ENCODE measurements around the gene TRPT1. TPM values are rescaled to one million over a fixed set of nuclear protein-coding genes. Genes with fewer than 3 reads are reported as not detected.

TRPT1 gene
- total and polyA plus RNA-seq, 9 of the 15 experiments (the other 6 are each of a cell fraction or from before 2014, with no cell fraction given) = 4.6 to 41.7 (median 23.1) TPM

DNA sequence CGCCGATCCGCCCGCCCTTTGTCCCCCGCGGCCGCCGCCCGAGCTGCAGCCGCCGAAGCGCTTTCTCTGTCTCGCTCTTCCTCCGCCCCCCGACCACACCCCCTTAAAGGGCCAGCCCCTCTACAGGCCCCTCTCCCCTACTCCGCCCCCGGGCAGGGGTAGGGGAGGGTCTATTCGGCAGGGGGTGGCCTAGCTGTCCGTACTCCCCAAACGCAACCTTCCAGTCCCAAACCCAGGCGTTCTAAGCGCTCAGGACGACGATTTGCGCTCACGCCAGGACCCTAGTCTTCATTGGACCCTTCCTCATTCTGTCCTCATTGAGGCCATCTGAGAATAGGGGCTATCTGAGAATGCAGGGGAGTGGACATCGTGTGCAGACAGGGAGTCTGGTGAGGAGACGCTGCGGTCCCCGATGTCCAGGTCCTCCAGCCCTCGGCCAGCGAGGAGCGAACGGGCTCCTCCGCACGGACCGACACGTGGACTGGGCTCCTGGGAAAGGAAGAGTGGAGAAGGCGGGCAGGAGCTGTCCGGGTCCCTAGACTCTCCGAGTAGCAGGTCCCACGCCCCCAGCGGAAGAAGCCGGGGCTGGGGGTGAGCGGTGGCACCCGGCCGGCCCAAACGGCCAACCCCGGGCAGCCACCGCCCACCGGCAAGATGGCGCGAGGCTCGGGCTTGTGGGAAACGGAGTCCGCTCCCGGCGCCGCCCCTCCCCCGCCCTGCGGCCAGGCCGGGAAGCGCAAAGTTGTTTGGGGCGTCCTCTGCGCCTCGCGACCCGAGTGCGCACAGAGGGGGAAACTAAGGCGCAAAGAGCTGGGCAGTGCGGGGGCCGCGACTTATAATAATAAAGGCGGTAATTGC is 21.1 kb upstream of the TRPT1 start, which contains the start of gene PPP1R14B:
Gene PPP1R14B, minus strand, starts transcription at position 73 of the 858 bp plus-strand sequence. CDS start 270 bp downstream, outside the sequence.
- H3K9ac ChIP-seq (ENCODE audit: insufficient read depth in 1 of 2, low read depth in 2 of 2, low read length in 2 of 2) = peak within 1 kb of the TSS; percentile 95 to 98
- H2AFZ ChIP-seq (ENCODE audit: low read depth, low read length) = peak within 1 kb of the TSS; percentile 71
- POLR2A ChIA-PET = interaction anchor here (0.6 to 7.8 kb wide), 13 partner anchors 9 to 61 kb away, joined by 3 to 58 read pairs (median 4); partner anchors contain the start of genes FERMT3 and STIP1
- CTCF ChIA-PET (ENCODE audit: low intra/inter-chr PET ratio) = no interaction called here
- no peaks in the 10 kb centered on the region for H3K27me3 ChIP-seq (ENCODE audit: control insufficient read depth in 2 of 2, insufficient read depth in 2 of 2, low read length in 2 of 2)
- ATAC-seq = peak; percentile 78
- FAIRE-seq = peak; percentile 61
- no peaks in the 10 kb centered on the region for H3K9me3 ChIP-seq (replicated peaks; ENCODE audit: control insufficient read depth, insufficient read depth, low read depth, low read length)
- H3K9me1 ChIP-seq (ENCODE audit: control insufficient read depth, insufficient read depth, low read length) = no peaks in the 10 kb centered on the region
- 1% methylated on average over 62 of the region's 74 CpGs for WGBS (ENCODE audit: insufficient coverage, low coverage, missing lambda C conversion rate)
- in situ Hi-C loops (cut with MboI) = no loop called here
- peaks cover 42 to 92% of the 10 kb centered on the region in 2 experiments for H3K4me1 ChIP-seq (replicated peaks in 1 of 2; ENCODE audit: control insufficient read depth in 2 of 2, insufficient read depth in 2 of 2, low read length in 2 of 2)
- 0 out of 2 replicates have a peak, but pooled peaks cover 2% of the 10 kb centered on the region for H4K20me1 ChIP-seq (replicated peaks; ENCODE audit: control insufficient read depth, insufficient read depth, low read length)
- H3K4me2 ChIP-seq (ENCODE audit: insufficient read depth, low read length) = peak within 1 kb of the TSS; percentile 99
- peak within 1 kb of the TSS; percentile 98 for H3K4me3 ChIP-seq
- H3K79me2 ChIP-seq (ENCODE audit: control insufficient read depth, insufficient read depth, low read length) = peaks cover 50% of the 10 kb centered on the region
- intact Hi-C loops (cut with micrococcal nuclease) = loop anchor here (2.0 to 10.0 kb wide), 3 partner anchors 22 to 58 kb away; partner anchors contain the start of genes CATSPERZ, ESRRA and FERMT3
- peak; percentile 72 to 93 (median 84) for DNase-seq (ENCODE audit: extremely low read depth in 1 of 4, low spot score in 3 of 4)
- peaks cover 37% of the 10 kb centered on the region for H3K36me3 ChIP-seq (ENCODE audit: control insufficient read depth, insufficient read depth, low read length)
- no TSS peak for BruUV-seq (replicated peaks)
- H3K27ac ChIP-seq (ENCODE audit: extremely low read depth, low read depth, low read length) = peak within 1 kb of the TSS; percentile 98
- TF ChIP-seq PHTF2 (CRISPR knock-in tag; IDR thresholded peaks at IDR 0.05) (no peak), THRA (IDR thresholded peaks at IDR 0.05) (no peak), ZNF143 (CRISPR knock-in tag; IDR thresholded peaks at IDR 0.05) (peak; percentile 91), NR2C1 (IDR thresholded peaks at IDR 0.05) (peak; percentile 44; the same call in 1 of the 2 replicates), NR2C1 (tag; IDR thresholded peaks at IDR 0.05) (peak; percentile 70), ZNF347 (CRISPR knock-in tag; IDR thresholded peaks at IDR 0.05; ENCODE audit: low read depth) (no peak), FOXK1 (CRISPR knock-in tag; IDR thresholded peaks at IDR 0.05; ENCODE audit: borderline replicate concordance) (peak; percentile 72; the same call in 1 of the 2 replicates), CBX3 (IDR thresholded peaks at IDR 0.05; ENCODE audit: borderline replicate concordance in 1 of 2, low read length in 2 of 2) (peak in 1 of 2 experiments; percentile 64; a peak in 1 of 3 replicates), SMARCA5 (IDR thresholded peaks at IDR 0.05) (peak; percentile 91), KDM2B (CRISPR knock-in tag; IDR thresholded peaks at IDR 0.05) (peak; percentile 82; the same call in 1 of the 2 replicates), STAT6 (CRISPR knock-in tag; IDR thresholded peaks at IDR 0.05) (no peak; the same call in 1 of the 2 replicates), GTF2F1 (IDR thresholded peaks at IDR 0.05; ENCODE audit: low read depth, low read length) (no peak)
- TF ChIP-seq, protein P1, sequence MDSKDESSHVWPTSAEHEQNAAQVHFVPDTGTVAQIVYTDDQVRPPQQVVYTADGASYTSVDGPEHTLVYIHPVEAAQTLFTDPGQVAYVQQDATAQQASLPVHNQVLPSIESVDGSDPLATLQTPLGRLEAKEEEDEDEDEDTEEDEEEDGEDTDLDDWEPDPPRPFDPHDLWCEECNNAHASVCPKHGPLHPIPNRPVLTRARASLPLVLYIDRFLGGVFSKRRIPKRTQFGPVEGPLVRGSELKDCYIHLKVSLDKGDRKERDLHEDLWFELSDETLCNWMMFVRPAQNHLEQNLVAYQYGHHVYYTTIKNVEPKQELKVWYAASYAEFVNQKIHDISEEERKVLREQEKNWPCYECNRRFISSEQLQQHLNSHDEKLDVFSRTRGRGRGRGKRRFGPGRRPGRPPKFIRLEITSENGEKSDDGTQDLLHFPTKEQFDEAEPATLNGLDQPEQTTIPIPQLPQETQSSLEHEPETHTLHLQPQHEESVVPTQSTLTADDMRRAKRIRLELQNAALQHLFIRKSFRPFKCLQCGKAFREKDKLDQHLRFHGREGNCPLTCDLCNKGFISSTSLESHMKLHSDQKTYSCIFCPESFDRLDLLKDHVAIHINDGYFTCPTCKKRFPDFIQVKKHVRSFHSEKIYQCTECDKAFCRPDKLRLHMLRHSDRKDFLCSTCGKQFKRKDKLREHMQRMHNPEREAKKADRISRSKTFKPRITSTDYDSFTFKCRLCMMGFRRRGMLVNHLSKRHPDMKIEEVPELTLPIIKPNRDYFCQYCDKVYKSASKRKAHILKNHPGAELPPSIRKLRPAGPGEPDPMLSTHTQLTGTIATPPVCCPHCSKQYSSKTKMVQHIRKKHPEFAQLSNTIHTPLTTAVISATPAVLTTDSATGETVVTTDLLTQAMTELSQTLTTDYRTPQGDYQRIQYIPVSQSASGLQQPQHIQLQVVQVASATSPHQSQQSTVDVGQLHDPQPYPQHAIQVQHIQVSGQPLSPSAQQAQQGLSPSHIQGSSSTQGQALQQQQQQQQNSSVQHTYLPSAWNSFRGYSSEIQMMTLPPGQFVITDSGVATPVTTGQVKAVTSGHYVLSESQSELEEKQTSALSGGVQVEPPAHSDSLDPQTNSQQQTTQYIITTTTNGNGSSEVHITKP (IDR thresholded peaks at IDR 0.05; ENCODE audit: partially characterized antibody) = peak; percentile 75
